AG04450 (cell line): ENCODE measurements around the gene PLCD1. TPM values are rescaled to one million over a fixed set of nuclear protein-coding genes. Genes with fewer than 3 reads are reported as not detected.

Source experiments
- CTCF ChIA-PET: fragments of 300-600, 350-600 bp; formaldehyde crosslinking; extraction: SDS; loops from one replicate; lab custom pipeline; 2022; ENCODE audit warnings: antibody characterized with exemption, inconsistent platforms; lab: Charles Lee
- POLR2A ChIA-PET: fragments of 350-600 bp; formaldehyde crosslinking; extraction: SDS; loops from one replicate; lab custom pipeline; 2021; ENCODE audit warnings: antibody characterized with exemption, inconsistent platforms; lab: Yijun Ruan, JAX
- DNase-seq: peaks from one replicate; pipeline ENCODE4 v3.0.0-alpha.2; 2011; ENCODE audit warnings: low read depth, low spot score
- H3K27ac ChIP-seq: one replicate; pipeline ENCODE4 v1.5.1; 2012; ENCODE audit warnings: low read depth, low read length, control low read depth
- H3K27me3 ChIP-seq: one replicate; pipeline ENCODE4 v1.6.0; 2012; ENCODE audit warnings: low read length; ENCODE audit not compliant: control insufficient read depth, insufficient read depth
- H3K4me3 ChIP-seq: 2 replicates; pipeline ENCODE4 v1.5.1; 2011; ENCODE audit warnings: mild to moderate bottlenecking, low read depth, low read length, control low read depth
- H3K9me3 ChIP-seq: 2 replicates; pipeline ENCODE4 v1.5.1; 2012; ENCODE audit warnings: low read length; ENCODE audit not compliant: control insufficient read depth, insufficient read depth
- CTCF ChIP-seq: IDR thresholded peaks from 2 replicates; pipeline ENCODE4 v1.5.1; 2011; ENCODE audit warnings: low read depth, low read length, control low read depth, inconsistent platforms
- polyA plus RNA-seq: library from polyadenylated mRNA; depleted of rRNA; stranded (reverse); fragments of >200 nt; gene quantifications from 2 replicates; pipeline ENCODE4 v1.2.3, GENCODE V29; 2011

PLCD1 gene
- polyA plus RNA-seq, 1 experiment, result 14.4 TPM

- ChIA-PET POLR2A (no interaction called here), CTCF (interaction anchor here (0.9 to 3.9 kb wide), 6 partner anchors 10 to 148 kb away, joined by 3 to 68 read pairs (median 7); partner anchors contain the start of gene PLCD1)
- Histone ChIP-seq H3K9me3 (no peaks in the 10 kb centered on the region), H3K27me3 (no peaks in the 10 kb centered on the region), H3K27ac (no peak overlapping the region), H3K4me3 (no peak overlapping the region)
- TF ChIP-seq CTCF, result no peak
- no peak for DNase-seq
Observed at GRCh38 chr3:38002940-38003339, 26.5 kb downstream of the PLCD1 start.

DNA sequence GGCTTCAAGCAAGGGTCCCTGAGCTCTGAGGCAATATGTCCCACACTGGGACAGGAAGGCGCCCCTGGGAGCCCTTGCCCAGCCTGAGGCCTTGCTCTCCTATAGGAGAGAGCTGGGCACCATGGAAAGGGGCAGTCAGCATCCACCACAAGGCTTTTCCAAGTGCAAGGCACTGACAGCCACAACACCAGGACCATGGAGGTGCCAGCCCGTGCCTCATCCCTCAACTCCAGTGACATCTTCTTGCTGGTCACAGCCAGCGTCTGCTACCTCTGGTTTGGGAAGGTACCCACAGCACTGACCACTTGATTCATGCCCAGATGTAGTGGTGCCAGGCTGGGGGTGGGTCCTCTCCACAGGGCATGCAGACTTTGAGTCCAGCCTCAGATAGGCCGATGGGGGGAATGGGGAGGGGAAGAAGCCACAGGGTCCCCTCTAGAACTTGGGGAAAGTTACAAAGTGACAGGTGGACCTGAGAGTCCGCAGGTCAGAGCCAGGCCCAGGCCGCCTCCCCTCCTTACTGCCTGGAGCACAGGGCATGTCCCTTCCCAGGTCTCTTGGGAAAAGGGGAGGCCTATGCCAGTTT is 27.1 kb downstream of the PLCD1 start:
- no peak overlapping the region for H3K4me3 ChIP-seq
- DNase-seq, result no peak
- TF ChIP-seq CTCF, result no peak
- no peak overlapping the region for H3K27ac ChIP-seq
- no peaks in the 10 kb centered on the region for H3K27me3 ChIP-seq
- ChIA-PET POLR2A (no interaction called here), CTCF (interaction anchor here (0.9 to 3.9 kb wide), 4 partner anchors 10 to 148 kb away, joined by 3 to 68 read pairs (median 10); no protein-coding TSS in a partner anchor)
- H3K9me3 ChIP-seq, result no peaks in the 10 kb centered on the region

GRCh38 chr3:38001456-38002081 is 27.9 kb downstream of the PLCD1 start:
- Histone ChIP-seq H3K27me3 (no peaks in the 10 kb centered on the region), H3K4me3 (no peak overlapping the region), H3K9me3 (no peaks in the 10 kb centered on the region), H3K27ac (no peak overlapping the region)
- ChIA-PET CTCF (interaction anchor here (2.5 to 3.9 kb wide), 2 partner anchors 11 to 147 kb away, joined by 16 to 68 read pairs; no protein-coding TSS in a partner anchor), POLR2A (interaction anchor here (0.6 kb wide), 1 partner anchor 232 kb away, joined by 3 read pairs; no protein-coding TSS in a partner anchor)
- peak; percentile 9; the same call in 1 of the 2 replicates for TF ChIP-seq CTCF
- DNase-seq, result no peak

- POLR2A ChIA-PET, result interaction anchor here (0.6 kb wide), 1 partner anchor 233 kb away, joined by 3 read pairs; no protein-coding TSS in a partner anchor
- no peak for TF ChIP-seq CTCF
- no peak for DNase-seq
- Histone ChIP-seq H3K27ac (no peak overlapping the region), H3K9me3 (no peaks in the 10 kb centered on the region), H3K27me3 (no peaks in the 10 kb centered on the region), H3K4me3 (no peak overlapping the region)
- CTCF ChIA-PET, result interaction anchor here (0.6 to 3.9 kb wide), 2 partner anchors 11 to 146 kb away, joined by 3 to 68 read pairs; no protein-coding TSS in a partner anchor
Observed at GRCh38 chr3:38000965-38001455, 28.4 kb downstream of the PLCD1 start.
